DND-41 (cell line): Measurements from ENCODE around the gene PIP5KL1.

Experiments used
- EZH2 ChIP-seq: IDR thresholded peaks from 3 replicates; pipeline ENCODE4 v1.6.1; 2012; ENCODE audit warnings: borderline replicate concordance, low read depth, mild to moderate bottlenecking, moderate library complexity, low read length, inconsistent platforms; ENCODE audit not compliant: severe bottlenecking
- TF ChIP-seq, protein P1 (sequence below): IDR thresholded peaks from 2 replicates; pipeline ENCODE4 v1.5.1; 2012; ENCODE audit warnings: borderline replicate concordance, low read length, moderate library complexity, mild to moderate bottlenecking; ENCODE audit not compliant: poor library complexity, severe bottlenecking; ENCODE audit errors: extremely low read depth

DNA sequence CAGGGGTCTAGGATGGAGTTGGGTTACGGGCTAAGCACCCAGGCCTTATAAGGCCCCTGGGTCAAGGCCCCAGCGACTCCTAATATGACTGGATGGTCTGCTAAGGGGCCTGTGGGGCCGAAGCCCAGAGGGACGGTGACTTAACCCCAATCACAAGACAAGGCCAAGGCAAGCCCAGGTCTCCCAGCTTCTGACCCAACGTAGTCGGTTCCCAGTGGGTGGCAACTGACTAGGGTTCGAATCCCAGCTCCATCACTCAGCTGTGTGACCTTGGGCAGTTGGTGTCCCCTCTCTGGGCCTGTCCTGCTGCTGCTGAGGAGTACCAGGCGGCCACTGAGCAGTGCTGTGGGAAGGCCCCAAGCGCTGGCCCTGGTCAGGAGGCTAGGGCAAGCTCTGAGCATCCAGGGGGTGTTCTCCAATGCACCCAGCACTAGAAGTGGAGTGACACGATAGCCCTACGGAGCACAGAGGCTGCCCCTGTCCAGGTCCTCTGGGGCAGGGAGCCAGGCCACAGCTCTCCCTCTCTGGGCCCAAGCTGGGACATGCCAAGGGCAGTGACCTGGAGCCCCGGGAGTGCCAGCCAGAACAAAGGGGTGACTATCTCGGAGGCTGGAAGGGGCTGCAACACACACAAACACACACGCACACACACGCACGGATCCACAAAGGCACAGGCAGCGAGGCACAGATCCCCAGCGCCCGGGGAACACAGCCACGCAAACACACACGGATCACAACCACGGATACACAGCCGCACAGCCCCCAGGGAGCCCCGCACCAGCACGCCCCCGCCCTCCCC lies 53.6 kb downstream of the PIP5KL1 start:
- no peak for TF ChIP-seq EZH2
- TF ChIP-seq, protein P1, sequence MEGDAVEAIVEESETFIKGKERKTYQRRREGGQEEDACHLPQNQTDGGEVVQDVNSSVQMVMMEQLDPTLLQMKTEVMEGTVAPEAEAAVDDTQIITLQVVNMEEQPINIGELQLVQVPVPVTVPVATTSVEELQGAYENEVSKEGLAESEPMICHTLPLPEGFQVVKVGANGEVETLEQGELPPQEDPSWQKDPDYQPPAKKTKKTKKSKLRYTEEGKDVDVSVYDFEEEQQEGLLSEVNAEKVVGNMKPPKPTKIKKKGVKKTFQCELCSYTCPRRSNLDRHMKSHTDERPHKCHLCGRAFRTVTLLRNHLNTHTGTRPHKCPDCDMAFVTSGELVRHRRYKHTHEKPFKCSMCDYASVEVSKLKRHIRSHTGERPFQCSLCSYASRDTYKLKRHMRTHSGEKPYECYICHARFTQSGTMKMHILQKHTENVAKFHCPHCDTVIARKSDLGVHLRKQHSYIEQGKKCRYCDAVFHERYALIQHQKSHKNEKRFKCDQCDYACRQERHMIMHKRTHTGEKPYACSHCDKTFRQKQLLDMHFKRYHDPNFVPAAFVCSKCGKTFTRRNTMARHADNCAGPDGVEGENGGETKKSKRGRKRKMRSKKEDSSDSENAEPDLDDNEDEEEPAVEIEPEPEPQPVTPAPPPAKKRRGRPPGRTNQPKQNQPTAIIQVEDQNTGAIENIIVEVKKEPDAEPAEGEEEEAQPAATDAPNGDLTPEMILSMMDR: no peak
